ENCODE data around the gene PWWP2A.
"Not testable (repeated sequence)": the region's sequence is repeated elsewhere in the genome, so short reads cannot be mapped to it uniquely, and the experiment has no call there.

The PWWP2A gene

DNA sequence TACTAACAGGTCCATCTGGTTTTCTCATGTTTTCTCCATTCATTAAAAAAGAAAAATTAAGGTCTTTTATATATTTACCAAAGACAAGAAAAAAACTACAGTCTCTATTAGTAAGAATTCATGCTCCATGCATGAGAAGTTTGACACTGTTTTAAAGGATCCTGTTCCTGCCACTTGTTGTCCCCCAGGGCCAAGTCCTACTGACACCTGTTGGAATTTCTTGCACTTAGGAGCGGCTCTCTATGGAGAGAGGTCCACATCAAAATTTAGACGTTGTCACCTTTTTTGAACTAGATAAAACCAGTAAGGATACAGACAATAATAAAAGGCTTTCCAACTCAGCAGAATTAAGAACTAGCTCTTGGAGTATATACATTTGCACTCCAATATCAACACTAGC is 42.3 kb downstream of the PWWP2A start:
- DNase-seq (ENCODE audit: low read depth): no peak

DNA sequence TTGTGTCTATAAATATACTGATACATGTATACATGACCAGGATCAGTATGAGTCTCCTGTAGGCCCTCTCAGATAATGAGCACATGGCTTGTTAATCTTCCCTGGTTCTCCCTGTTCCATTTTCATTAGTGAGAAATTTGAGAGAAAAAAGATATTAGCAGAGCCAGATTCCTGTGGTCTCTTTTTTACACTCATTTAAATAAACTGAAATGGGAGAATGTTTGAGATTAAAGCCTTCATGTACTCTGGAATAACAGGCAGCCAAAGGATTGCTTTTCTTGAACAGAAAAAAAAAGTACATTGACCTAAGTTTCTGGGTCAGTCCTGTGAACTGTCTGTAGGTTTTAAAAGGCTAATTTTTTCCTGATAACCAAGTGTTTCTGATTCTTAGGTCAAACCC is 44.2 kb downstream of the PWWP2A start:
- no peak for DNase-seq (ENCODE audit: low read depth)

- DNase-seq (ENCODE audit: low read depth): no peak
Measured at GRCh38 chr5:160071916-160072315, 47.3 kb downstream of the PWWP2A start.

GRCh38 chr5:160071516-160071915 is 47.7 kb downstream of the PWWP2A start:
- no peak for DNase-seq (ENCODE audit: low read depth)

DNA sequence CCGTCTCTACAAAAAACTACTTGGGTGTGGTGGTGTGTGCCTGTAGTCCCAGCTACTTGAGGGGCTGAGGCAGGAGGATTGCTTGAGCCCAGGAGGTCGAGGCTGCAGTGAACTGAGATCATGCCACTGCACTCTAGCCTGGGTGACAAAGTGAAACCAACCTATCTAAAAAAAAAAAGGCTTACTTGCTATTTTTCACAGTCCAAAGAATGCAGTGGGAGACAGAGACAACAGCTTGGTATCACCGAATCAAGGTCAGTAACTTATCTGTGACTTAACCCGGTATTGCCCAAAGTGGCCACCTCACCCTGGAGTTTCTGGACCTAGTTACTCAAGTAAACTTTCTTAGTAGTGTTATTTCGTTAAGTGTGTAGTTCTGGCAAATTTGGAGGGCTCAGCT is 50.1 kb downstream of the PWWP2A start:
- DNase-seq (ENCODE audit: low read depth): not testable (repeated sequence)

DNA sequence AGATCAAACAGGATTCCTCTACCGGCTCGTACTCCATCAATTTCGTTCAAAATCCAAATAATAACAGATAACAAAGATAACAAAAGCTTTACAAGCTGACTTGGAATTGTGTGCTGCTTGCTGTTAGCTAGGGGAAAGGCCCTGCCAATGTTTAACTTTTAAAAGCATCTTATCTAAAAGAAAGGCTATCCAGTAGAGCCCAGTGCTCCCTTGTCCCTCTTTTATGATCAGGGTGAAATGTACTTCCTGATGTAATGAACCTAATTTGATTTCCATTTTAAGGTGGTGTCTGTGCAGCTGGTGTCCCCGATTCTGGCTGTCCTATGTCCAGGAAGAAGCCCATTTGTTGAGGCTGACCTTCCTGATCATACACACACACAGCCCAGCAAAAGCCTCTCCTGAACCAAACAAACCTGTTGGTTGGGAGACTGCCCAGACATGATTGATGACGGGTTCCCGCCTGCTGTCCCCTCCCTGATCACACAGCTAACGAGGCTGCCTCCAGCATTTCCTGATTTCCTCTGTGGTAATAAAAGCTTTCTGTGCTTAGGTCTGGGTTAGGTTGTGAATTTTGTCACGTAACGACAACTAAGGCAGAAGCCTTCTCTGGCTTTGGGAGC is 54.1 kb downstream of the PWWP2A start:
- no peak for DNase-seq (ENCODE audit: low read depth)

DNA sequence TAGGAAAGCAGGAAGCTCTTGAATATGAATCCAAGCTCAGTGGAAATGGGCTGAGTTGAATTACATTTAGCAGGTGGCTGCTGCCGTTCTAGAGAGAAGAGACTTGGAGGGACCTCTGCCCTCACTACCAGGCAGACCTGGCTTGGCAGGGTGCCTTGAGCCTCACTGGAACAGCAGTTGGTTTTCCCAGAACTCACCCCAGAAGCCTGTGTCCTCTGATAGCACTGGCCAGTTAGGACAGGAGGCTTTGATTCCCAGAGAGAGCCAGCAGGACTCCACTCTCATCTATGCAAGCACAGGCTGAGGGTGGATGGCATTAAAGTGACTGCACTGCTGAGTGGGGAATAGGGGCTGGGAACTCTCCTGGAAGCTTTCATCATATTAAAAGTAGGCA is 54.8 kb downstream of the PWWP2A start:
- DNase-seq (ENCODE audit: low read depth): no peak

- DNase-seq (ENCODE audit: low read depth): no peak
Measured at GRCh38 chr5:160061770-160062169, 57.5 kb downstream of the PWWP2A start.

GRCh38 chr5:160060001-160060400 is 59.2 kb downstream of the PWWP2A start:
- no peak for DNase-seq (ENCODE audit: low read depth)

DNA sequence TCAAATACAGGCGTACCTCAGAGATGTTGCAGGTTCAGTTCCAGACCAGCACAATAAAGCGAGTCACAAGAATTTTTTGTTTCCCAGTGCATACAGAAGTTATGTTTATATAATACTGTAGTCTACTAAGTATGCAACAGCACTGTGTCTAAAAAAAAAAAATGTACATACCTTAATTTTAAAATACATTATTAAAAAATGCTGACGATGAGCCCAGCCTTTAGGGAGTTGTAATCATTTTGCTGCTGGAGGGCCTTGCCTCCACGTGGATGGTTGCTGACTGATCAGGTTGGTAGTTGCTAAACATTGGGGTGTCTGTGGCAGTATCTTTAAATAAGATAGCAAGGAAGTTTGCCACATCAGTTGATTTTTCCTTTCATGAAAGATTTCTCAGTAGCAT is 62.0 kb downstream of the PWWP2A start:
- DNase-seq (ENCODE audit: low read depth): no peak

DNA sequence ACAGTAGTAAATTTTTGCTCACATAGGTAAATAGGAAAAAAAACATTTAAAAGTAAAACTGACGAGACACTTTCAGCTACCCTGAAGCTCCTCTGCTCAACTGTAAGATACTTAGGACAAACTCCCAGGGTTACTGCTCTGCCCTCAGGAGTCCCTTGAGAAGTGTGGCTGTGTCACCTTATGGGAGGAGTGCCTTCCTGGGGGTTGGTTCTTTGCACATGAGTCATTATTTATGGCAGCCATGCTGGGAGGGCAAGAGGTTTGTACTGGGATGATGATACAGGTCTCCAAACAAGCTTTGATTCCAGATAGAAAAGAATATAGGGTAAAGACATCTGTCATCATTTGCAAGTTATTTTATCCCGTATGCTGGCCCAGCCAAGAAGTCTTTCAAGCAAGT is 64.4 kb downstream of the PWWP2A start:
- DNase-seq (ENCODE audit: low read depth): no peak

GRCh38 chr5:160054047-160054446 is 65.2 kb downstream of the PWWP2A start:
- no peak for DNase-seq (ENCODE audit: low read depth)

DNA sequence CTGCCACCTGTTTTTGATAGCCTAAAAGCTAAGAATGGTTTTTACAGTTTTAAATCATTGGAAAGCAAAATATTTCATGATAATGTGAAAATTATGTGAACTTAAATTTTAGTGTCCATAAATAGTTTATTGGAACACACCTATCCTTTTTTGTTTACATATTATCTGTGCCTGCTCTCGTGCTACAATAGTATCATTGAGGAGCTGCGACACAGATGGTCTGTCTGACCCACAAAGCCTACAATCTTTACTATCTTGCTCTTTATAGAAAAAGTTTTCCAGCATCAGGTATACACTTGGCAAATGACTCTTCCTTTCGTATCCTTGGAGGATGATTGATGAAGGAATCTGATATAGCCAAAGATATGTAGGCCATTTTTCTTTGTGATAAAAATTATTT is 70.2 kb downstream of the PWWP2A start:
- DNase-seq (ENCODE audit: low read depth): no peak

DNA sequence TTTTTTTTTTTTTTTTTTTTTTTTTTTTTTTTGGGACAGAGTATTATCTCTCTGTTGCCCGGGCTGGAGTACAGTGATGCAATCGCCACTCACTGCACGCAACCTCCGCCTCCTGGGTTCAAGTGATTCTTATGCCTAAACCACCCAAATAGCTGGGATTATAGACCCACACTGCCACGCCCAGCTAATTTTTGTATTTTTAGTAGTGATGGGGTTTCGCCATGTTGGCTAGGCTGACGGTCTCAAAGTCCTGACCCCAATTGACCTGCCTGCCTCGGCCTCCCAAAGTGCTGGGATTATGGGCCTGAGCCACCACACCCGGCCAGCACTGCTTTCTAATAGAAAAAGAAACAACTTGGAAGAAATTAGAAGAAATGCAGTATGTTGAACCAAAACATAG is 71.1 kb downstream of the PWWP2A start:
- DNase-seq (ENCODE audit: low read depth): no peak

GRCh38 chr5:160047423-160047822 is 71.8 kb downstream of the PWWP2A start:
- no peak for DNase-seq (ENCODE audit: low read depth)

DNA sequence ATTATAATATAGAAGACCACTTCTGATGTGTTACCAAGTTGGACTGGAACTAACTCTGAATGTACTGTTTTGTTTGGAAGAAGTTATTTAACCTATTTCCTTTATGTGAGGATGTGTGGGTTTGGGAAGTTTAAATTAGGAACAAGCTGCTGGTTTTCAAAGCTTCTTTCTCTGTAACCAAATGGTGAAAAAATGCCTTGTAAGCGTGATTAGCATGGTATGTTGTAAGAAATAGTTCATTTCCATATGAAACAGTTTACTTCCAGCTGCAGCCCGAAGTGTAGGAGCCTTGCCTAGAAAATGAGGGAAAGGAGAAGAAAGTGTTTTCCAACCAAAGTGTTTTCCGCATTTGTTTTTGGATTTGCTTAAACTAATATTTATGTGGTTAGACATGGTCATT is 74.3 kb downstream of the PWWP2A start:
- DNase-seq (ENCODE audit: low read depth): no peak

GRCh38 chr5:160044391-160044804 is 74.9 kb downstream of the PWWP2A start:
- DNase-seq (ENCODE audit: low read depth): no peak

DNA sequence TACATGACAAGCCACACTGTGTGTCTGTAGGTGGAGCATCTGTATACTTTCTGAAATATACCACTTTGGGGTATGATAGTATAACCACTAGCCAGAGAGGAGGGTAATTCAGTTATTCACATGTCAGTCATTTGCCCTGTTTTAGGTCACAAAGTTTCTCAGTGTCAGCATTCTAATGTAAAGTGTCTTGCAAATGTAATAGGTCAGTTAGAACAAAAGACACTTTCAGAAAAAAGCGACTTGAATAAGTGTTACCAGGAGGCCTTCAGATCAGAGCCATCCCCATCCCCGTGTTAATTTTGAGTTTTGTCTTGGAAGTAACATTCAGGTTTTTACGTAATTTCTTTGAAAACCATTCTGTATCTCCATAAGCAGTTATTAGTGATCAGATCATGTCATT is 76.6 kb downstream of the PWWP2A start:
- DNase-seq (ENCODE audit: low read depth): no peak

Measured in stimulated activated CD4-positive, alpha-beta T cell treated with anti-CD3 and anti-CD28 coated beads, Interleukin-2, amount 100 ng/mL, for 4 hours (primary cell).